GM06990 (cell line): Measurements from ENCODE around the gene APOBEC3C.
"Not testable (repeated sequence)": the region's sequence is repeated elsewhere in the genome, so short reads cannot be mapped to it uniquely, and the experiment has no call there.

Experiments used
- DNase-seq: peaks from one replicate; pipeline ENCODE4 v3.0.0-alpha.2; 2011; ENCODE audit not compliant: insufficient read length; ENCODE audit errors: extremely low read depth
- H3K27me3 ChIP-seq: replicated peaks from 2 replicates; pipeline ENCODE4 v1.6.0; 2011; ENCODE audit warnings: low read length; ENCODE audit not compliant: control insufficient read depth, insufficient read depth
- H3K36me3 ChIP-seq: 2 replicates; pipeline ENCODE4 v1.5.1; 2011; ENCODE audit warnings: low read length; ENCODE audit not compliant: control insufficient read depth, insufficient read depth
- H3K4me3 ChIP-seq: replicated peaks from 2 replicates; pipeline ENCODE4 v1.5.1; 2011; ENCODE audit warnings: low read depth, mild to moderate bottlenecking, control low read depth, low read length
- CTCF ChIP-seq: IDR thresholded peaks from 2 replicates; pipeline ENCODE4 v1.5.1; 2011; ENCODE audit warnings: low read length, control low read depth, mild to moderate bottlenecking, inconsistent platforms; ENCODE audit not compliant: insufficient read depth, poor library complexity, severe bottlenecking

The APOBEC3C gene

GRCh38 chr22:39007177-39007576 lies 6.9 kb upstream of the APOBEC3C start:
- Histone ChIP-seq H3K27me3 (no peaks in the 10 kb centered on the region), H3K36me3 (no peaks in the 10 kb centered on the region), H3K4me3 (no peak overlapping the region)
- TF ChIP-seq CTCF: no peak
- no peak for DNase-seq

GRCh38 chr22:39008271-39008850 lies 5.7 kb upstream of the APOBEC3C start:
- not testable (repeated sequence) for H3K36me3 ChIP-seq, DNase-seq, H3K27me3 ChIP-seq, H3K4me3 ChIP-seq

- DNase-seq: no peak
- no peaks in the 10 kb centered on the region for H3K36me3 ChIP-seq
- H3K4me3 ChIP-seq: no peak overlapping the region
- H3K27me3 ChIP-seq: no peaks in the 10 kb centered on the region
- TF ChIP-seq CTCF: no peak
Observed at GRCh38 chr22:39010946-39011345, 3.1 kb upstream of the APOBEC3C start.

GRCh38 chr22:39012533-39013511 lies 1.2 kb upstream of the APOBEC3C start:
- Histone ChIP-seq H3K27me3 (no peaks in the 10 kb centered on the region), H3K4me3 (no peak overlapping the region), H3K36me3 (peaks cover 2% of the 10 kb centered on the region)
- no peak for DNase-seq
- no peak for TF ChIP-seq CTCF

GRCh38 chr22:39013561-39013941 lies 506 bp upstream of the APOBEC3C start:
- H3K36me3 ChIP-seq, H3K27me3 ChIP-seq, DNase-seq: not testable (repeated sequence)
- peak overlapping the region; percentile 91 for H3K4me3 ChIP-seq

GRCh38 chr22:39014723-39015121 lies 665 bp downstream of the APOBEC3C start:
- H3K4me3 ChIP-seq: peak overlapping the region; percentile 91
- H3K36me3 ChIP-seq, H3K27me3 ChIP-seq, DNase-seq: not testable (repeated sequence)

- DNase-seq: no peak
- H3K36me3 ChIP-seq: peaks cover 9% of the 10 kb centered on the region
- no peaks in the 10 kb centered on the region for H3K27me3 ChIP-seq
- no peak overlapping the region for H3K4me3 ChIP-seq
- no peak for TF ChIP-seq CTCF
Observed at GRCh38 chr22:39016592-39016991, 2.5 kb downstream of the APOBEC3C start.
